ENCODE results near the gene AMBRA1.
"Not testable (repeated sequence)": the region's sequence is repeated elsewhere in the genome, so short reads cannot be mapped to it uniquely, and the experiment has no call there.

Gene AMBRA1

GRCh38 chr11:46528445-46529094, 65.3 kb downstream of the AMBRA1 start:
- DNase-seq = no peak

DNA sequence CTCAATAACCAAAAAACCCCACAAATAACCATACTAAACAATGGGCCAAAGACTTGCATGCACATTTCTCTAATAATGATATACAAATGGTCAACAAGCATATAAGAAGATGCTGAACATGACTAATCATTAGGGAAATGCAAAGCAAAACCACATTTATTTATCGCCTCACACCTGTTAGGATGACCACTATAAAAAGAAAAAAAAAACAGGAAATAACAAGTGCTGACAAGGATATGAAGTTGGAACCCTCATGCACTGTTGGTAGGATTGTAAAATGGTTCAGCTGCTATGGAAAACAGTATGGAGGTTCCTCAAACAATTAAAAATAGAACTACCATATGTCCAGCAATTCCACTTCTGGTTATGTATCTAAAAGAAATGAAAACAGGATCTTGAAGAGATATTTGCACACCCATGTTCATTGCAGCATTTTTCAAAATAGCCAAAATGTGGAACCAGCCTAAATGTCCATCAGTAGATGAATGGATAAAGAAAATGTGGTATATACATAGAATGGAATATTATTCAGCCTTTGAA, 66.2 kb downstream of the AMBRA1 start:
- DNase-seq = no peak

- DNase-seq = no peak
These were observed 67.3 kb downstream of the AMBRA1 start for GRCh38 chr11:46526216-46527215.

DNA sequence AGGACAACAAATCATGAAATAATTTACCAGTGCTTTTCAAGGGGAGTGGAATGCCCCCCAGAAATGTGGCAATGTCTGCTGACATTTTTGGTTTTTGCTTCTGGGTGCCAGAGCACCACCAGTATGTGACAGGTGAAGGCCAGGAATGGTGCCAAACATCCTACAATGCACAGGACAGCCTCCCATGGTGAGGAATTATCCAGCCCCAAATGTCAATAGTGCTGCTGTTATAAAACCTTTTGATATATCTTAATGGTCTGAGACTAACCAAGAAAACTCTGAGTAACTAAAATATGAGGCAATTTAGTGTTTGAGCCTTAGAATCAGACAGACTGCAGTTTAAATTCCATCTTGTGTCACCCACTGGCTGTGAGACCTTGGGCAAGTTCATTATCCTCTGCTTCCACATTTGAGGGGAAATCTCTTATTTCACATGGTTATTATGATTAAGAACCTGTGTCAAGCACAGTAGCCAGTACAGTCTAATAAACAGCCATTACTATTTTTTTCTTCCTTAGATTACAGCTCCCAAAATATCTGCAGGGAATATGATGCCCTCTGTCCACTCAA, 69.5 kb downstream of the AMBRA1 start:
- no peak for DNase-seq

- DNase-seq = no peak
These were observed 70.5 kb downstream of the AMBRA1 start for GRCh38 chr11:46523290-46523689.

DNA sequence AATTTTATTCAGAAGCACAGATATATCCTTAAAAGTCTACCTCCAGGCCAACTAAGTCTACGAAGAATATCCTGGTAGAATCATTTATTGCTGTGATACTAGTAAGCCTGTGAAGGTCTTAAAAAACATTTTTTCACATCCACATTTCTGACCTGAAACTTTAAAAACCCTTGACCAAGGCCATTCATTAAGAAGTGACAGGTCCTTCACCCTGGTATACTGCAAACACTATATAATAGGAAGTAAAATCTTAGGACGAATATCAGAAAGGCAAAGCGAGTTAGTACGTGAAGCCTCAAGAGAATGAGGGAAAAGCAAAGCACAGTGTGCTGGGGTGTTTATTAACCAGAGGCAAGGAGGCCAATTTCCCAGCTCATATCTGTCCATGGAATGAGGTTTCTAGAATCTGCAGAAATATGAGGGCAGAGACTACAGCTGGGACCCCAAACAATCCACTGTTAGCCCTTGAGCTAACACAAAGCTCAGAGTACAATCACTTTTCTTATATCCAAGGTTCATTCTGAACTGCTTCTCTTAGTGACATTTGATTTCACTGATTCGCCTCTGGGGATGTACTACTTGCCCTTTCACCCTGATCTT, 71.0 kb downstream of the AMBRA1 start:
- no peak for DNase-seq

GRCh38 chr11:46521961-46522681, 71.7 kb downstream of the AMBRA1 start:
- DNase-seq = no peak

DNA sequence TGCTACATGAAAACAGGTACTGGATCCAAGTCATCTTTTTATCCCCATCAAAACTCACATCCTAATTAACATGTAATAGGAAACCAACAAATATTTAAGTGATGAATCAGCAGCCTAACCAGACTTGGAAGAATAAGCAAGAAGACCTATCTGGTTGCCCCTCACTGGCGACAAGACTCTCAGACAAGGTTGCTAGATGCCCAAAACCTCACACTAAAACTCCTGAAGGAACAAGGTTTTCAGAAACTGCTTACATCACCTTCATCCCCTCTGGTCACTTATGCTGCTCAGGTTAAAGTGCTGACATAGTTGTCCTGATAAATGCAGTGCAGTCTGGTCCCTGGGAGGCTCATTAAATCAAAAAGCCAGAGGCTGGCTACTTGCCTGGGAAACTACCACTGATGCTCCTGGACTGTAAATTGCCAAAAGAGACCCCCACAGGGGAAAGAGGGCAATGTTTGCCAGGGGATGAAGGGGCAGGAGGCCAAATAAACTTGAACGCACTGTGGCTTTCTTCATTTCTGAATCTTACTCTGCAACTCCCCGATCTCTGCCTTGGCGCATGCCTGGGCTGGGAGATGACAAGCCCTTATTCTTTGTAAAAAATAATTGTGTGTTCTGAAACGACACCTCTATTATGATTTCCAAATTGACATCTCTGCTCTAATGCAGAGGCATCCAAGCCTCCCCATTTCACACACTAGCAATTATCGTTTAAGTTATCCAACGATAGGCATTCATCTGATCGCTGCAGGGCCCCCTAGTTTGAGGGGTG, 72.7 kb downstream of the AMBRA1 start:
- no peak for DNase-seq

DNA sequence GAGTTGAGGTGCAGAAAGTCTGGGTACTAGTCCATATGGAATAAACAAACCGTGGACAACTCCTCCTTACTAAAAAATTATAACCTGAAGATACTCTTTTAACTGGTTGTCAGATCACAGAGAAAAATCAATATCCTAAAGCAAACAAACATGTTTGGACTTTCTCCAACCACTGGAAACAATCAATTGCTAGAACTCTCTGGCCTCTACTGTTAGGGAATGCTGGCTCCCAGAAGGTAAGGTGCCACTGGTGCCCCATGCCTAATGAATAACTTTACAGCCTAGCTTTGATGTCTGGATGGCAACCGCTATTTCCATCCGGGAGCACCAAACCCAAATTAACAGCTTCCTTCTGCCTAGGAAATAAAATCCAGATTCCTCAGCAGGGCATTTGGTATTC, 74.5 kb downstream of the AMBRA1 start:
- DNase-seq = no peak

GRCh38 chr11:46518928-46519327, 74.9 kb downstream of the AMBRA1 start:
- DNase-seq = not testable (repeated sequence)

DNA sequence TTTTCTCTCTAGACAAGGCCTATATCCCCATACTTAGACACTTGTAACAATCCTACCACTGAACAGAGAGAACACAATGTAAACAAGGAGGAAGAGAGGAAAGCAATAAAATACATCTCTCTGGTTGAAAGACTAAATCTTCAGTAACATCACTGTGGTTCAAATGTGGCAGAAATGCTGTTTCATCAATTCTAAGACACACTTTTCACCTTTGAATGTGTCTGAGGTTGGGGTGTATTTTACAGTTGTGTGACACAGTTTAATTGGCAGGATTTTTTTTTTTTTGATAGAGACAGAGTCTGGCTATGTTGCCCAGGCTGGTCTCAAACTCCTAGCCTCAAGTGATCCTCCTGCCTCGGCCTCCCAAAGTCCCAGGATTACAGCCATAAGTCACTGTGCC, 79.5 kb downstream of the AMBRA1 start:
- no peak for DNase-seq

- DNase-seq = no peak
These were observed 79.9 kb downstream of the AMBRA1 start for GRCh38 chr11:46513934-46514342.

DNA sequence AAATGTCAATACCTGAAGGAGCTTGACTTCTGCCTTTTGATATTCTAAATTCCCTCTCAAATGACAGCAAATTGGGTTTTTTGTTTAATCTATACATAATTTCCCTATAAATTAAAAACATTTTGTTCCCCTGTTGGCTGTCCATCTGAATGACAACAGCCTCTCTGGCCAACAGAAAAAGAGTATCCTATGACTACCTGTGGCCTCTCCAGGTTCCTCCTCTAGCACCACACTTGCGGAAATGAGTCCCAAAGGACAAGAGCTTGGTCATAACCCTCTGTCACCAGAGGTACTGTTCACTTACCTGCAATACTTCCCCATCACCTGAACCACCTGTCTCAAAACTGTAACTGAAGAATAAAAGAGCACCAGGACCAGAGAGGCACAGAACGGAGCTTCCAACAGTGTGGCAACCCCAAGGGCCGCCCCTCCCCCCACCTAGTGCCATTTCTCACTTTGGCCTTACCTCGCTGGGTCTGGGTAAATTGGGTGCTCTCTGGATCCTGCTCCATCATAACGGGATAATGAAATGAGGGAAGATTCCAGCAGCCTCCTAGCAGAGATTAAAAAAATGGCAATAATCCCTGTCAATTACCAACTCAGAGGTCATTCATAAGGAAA, 81.5 kb downstream of the AMBRA1 start:
- no peak for DNase-seq

DNA sequence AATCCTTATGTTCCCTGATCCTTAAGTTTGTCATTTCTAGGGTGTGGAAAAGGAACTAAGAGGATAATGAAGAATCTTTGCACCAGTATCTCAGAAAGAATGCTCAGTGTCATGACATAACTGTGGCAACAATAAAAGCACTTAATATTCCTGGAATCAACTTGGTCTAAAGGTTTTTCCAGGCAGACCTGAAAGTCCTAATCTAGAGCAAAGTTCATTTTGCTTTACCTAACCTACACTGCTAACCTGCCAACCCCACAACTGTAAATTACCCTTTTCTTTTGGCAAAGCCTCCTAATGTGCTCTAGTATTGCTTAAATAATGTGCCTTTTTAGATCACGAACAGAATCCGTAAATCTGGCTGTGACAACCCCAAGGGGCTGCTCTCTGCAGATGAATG, 82.5 kb downstream of the AMBRA1 start:
- no peak for DNase-seq

- DNase-seq = no peak
These were observed 85.5 kb downstream of the AMBRA1 start for GRCh38 chr11:46508360-46508759.

DNA sequence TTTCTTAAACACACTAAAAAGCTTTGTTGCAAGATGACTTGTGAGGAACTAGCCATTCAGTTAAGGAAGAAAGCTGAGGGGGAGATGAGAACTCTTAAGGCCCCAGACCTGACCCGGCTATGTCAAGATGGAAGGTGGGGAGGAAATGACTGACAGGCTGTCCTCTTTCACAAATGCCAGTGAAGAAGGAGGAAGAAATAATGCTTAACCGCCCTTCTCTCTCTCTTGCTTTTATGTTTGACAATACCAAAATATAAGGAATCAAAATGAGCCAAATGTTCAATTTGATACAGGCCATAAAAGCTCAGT, 87.4 kb downstream of the AMBRA1 start:
- DNase-seq = no peak

GRCh38 chr11:46505741-46506482, 87.9 kb downstream of the AMBRA1 start:
- DNase-seq = no peak

DNA sequence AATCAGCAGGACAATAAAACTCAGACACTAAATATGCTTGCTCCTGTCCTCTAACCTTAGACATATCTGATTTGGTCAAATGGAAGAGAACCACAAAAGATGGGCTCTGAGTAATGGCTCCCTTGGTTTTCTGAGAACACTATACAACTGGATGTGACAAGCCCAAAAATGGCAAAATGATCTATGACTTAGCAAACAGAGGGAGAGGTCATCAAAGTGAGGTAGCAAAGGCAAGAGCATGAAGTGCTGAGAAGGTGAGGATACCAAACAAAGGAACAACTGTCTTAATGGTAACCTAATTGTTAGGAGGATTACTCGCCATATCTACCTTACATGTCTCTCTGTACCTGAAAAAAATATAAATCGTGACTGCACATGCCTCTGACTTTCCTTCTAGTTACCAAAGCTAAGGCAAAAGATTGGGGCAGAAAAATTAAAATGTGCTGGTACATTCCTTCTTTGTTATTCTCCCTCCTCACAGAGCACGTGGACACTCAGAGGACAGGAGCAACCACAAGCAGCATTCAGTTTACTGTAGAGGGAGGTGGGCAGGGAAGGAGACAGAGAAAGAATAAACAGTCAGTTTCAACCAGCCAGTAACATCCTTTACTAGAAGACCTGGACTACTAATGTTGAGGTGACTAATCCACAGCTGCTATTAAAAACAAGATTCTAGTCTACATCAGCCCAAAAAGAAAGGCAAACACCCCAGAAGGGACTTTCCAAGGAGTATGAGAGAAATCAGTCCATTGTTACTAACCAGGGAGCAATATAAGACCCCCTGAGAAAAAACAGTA, 88.8 kb downstream of the AMBRA1 start:
- no peak for DNase-seq

DNA sequence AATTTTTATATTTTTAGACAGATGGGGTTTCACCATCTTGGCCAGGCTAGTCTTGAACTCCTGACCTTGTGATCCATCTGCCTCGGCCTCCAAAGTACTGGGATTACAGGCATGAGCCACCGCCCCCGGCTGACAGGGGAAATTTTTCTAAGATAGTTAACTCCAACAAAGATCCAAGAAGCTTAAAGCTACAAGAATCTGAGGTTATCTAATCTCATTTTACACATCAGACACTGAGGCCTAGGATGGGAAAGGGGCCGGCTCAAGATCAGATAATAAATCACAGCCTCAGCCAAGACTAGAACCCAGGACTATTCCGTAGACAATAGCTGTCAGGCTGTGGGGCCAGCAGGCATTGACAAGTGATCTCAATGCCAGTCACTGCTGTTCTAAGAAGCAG, 94.0 kb downstream of the AMBRA1 start:
- no peak for DNase-seq

DNA sequence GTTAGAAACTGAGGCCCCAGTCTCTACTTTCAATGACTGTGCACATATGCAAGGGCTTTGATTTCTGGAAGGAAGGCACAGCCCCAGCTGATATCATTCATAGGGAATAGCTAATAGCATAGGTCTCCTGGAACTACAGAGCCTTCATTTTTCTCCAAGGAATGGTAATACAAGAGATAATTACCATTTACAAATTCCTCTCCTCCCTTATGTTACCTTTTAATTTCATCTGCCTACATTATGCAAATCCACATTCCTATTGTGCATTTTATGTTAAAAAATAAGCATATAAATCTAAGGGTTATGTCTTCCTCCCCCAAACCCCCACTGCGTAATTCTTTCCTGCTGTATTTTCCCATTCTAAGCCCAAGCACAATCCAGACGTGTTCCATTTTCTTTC, 94.9 kb downstream of the AMBRA1 start:
- DNase-seq = no peak

Data from activated CD4-positive, CD25-positive, alpha-beta regulatory T cell (primary cell).